T1000 (cell line): Measurements from ENCODE around the gene CFH.
"Not testable (repeated sequence)": the region's sequence is repeated elsewhere in the genome, so short reads cannot be mapped to it uniquely, and the experiment has no call there.

ENCODE experiments used
- DNase-seq: peaks from one replicate; lab custom pipeline; 2025; ENCODE audit warnings: mixed read lengths; lab: John Stamatoyannopoulos, UW

CFH gene

GRCh38 chr1:196651637-196652215 lies at the start of gene CFH:
Gene CFH, plus strand, starts transcription at chr1:196652043. Its CDS starts 75 bp downstream, at chr1:196652118.
- DNase-seq: no peak

GRCh38 chr1:196603651-196604050 lies 48.2 kb upstream of the CFH start:
- no peak for DNase-seq

- DNase-seq: no peak
Measured at GRCh38 chr1:196607981-196608380, 43.9 kb upstream of the CFH start.

GRCh38 chr1:196608390-196609369 lies 43.2 kb upstream of the CFH start, which contains the start of gene KCNT2:
Gene KCNT2, minus strand, starts transcription at chr1:196608440. Its CDS starts 131 bp downstream, at chr1:196608309.
- DNase-seq: no peak

- DNase-seq: no peak
Measured at GRCh38 chr1:196609370-196609737, 42.5 kb upstream of the CFH start.

- DNase-seq: no peak
Measured at GRCh38 chr1:196611873-196612272, 40.0 kb upstream of the CFH start.

- DNase-seq: no peak
Measured at GRCh38 chr1:196619721-196620120, 32.1 kb upstream of the CFH start.

GRCh38 chr1:196623079-196623478 lies 28.8 kb upstream of the CFH start:
- no peak for DNase-seq

- DNase-seq: no peak
Measured at GRCh38 chr1:196628838-196629237, 23.0 kb upstream of the CFH start.

GRCh38 chr1:196637606-196638005 lies 14.2 kb upstream of the CFH start:
- DNase-seq: no peak

GRCh38 chr1:196638466-196638865 lies 13.4 kb upstream of the CFH start:
- DNase-seq: no peak

GRCh38 chr1:196639291-196639690 lies 12.6 kb upstream of the CFH start:
- not testable (repeated sequence) for DNase-seq

GRCh38 chr1:196640976-196641375 lies 10.9 kb upstream of the CFH start:
- DNase-seq: no peak

- DNase-seq: no peak
Measured at GRCh38 chr1:196649990-196650389, 1.9 kb upstream of the CFH start.

- DNase-seq: no peak
Measured at GRCh38 chr1:196650403-196650802, 1.4 kb upstream of the CFH start.

GRCh38 chr1:196651079-196651478 lies 764 bp upstream of the CFH start:
- DNase-seq: no peak

GRCh38 chr1:196654271-196654670 lies 2.4 kb downstream of the CFH start:
- DNase-seq: no peak

GRCh38 chr1:196655071-196655470 lies 3.2 kb downstream of the CFH start:
- no peak for DNase-seq

- no peak for DNase-seq
Measured at GRCh38 chr1:196655494-196655893, 3.7 kb downstream of the CFH start.

- DNase-seq: no peak
Measured at GRCh38 chr1:196659471-196659870, 7.6 kb downstream of the CFH start.

GRCh38 chr1:196660272-196660671 lies 8.4 kb downstream of the CFH start:
- no peak for DNase-seq

- DNase-seq: no peak
Measured at GRCh38 chr1:196660852-196661251, 9.0 kb downstream of the CFH start.

- no peak for DNase-seq
Measured at GRCh38 chr1:196661345-196661744, 9.5 kb downstream of the CFH start.
